T-helper 2 cell treated with Interferon-gamma antibody and Interleukin-4, amounts not matched to agents 100 ng/mL and 5 ng/mL, for 36 hours (primary cell): ENCODE data around the gene NBPF11. TPM values are rescaled to one million over a fixed set of nuclear protein-coding genes. Genes with fewer than 3 reads are reported as not detected.
"Not testable (repeated sequence)": the region's sequence is repeated elsewhere in the genome, so short reads cannot be mapped to it uniquely, and the experiment has no call there.

ENCODE experiments used
- intact Hi-C: fragments of 100-400 bp; cut with micrococcal nuclease; formaldehyde crosslinking; loops from one replicate; pipeline ENCODE4 v1.15.1; 2023
- total RNA-seq: library from RNA; stranded (reverse); gene quantifications from 2 replicates; pipeline ENCODE4 v1.2.3, GENCODE V29; 2022

The NBPF11 gene, protein sequence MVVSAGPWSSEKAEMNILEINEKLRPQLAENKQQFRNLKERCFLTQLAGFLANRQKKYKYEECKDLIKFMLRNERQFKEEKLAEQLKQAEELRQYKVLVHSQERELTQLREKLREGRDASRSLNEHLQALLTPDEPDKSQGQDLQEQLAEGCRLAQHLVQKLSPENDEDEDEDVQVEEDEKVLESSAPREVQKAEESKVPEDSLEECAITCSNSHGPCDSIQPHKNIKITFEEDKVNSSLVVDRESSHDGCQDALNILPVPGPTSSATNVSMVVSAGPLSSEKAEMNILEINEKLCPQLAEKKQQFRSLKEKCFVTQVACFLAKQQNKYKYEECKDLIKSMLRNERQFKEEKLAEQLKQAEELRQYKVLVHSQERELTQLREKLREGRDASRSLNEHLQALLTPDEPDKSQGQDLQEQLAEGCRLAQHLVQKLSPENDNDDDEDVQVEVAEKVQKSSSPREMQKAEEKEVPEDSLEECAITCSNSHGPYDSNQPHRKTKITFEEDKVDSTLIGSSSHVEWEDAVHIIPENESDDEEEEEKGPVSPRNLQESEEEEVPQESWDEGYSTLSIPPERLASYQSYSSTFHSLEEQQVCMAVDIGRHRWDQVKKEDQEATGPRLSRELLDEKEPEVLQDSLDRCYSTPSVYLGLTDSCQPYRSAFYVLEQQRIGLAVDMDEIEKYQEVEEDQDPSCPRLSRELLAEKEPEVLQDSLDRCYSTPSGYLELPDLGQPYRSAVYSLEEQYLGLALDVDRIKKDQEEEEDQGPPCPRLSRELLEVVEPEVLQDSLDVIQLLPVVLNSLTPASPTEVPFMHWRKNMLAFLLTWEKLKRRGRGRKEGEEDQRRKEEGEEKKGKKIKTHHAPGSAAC
- 10.1 and 11.0 TPM in 2 replicates for total RNA-seq

DNA sequence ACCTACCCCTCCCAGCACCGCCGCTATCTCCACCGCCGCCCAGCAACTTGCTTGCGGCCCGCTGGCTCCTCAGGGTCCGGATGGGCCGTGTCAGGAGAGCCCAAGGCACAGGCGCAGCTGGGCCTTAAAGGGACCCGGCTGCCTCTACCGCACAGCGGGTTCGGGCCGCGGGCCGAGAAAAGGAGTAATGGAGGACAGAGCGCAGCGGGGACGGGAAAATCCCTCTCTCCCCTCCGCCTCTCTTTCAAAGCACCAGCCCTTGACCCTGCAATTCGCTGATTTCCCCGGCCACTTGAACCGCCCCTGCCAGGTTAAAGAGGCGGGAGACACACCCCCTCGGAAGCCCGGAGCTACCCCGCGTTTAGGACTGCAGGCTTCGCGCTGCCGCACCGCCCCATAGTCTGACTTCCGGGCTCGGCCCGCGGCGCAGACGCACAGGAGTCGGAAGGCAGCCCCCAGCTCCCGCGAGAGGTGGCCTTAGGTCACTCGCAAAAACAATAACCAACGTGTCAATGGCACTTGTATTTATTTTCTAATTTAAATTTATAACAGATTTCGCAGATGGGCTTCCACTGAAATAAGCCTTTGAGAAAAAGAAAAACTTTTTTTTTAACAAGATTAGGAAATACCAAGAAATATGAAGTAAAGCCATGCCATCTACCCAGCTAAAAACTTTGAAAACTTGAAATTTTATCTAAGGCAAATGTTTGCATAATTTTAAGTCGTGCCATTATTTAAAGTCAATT lies at the start of gene NBPF11:
NBPF11 (minus strand) TSS at position 371 of the 746 bp plus-strand sequence. CDS start 25,278 bp downstream, outside the sequence.
- intact Hi-C loops = not testable (repeated sequence)

DNA sequence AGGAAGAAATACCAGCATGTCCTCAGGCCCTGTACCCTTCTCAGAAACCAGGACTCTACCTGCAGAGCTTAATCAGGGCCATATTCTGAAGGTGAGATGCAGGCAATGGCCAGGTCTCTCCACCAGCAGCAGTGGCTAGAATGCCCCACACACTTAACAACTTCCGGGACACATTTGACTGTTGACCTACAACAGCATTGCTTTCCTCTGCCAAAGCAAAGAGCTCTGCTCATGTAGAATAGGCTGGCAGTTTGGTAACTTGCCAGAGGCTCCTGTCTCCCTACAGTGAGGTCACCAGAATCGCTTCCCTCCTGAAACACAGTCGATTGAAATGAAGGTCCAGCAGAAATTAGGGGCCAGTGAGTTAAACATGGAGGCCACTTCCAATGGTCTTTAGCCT lies 45.3 kb upstream of the NBPF11 start:
- intact Hi-C loops = not testable (repeated sequence)

DNA sequence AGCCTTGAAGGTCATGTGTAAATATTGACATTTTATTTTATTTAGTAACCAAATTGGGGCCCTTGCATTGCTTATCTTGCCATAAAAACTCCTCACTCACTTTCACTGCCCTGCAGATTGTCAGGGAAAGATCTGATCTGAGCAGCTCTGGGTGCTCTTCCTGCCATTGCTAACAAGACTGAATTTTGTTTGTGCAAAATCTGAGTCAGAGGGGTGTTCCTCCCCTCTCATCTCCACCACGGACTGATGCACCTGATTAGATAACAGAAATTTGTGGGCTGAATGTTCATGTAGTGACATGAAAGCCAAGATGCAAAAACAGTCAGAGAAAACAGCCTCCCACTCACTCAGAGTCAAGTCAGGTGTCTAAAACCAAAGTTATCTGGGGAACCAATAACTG lies 44.9 kb upstream of the NBPF11 start:
- intact Hi-C loops = not testable (repeated sequence)

DNA sequence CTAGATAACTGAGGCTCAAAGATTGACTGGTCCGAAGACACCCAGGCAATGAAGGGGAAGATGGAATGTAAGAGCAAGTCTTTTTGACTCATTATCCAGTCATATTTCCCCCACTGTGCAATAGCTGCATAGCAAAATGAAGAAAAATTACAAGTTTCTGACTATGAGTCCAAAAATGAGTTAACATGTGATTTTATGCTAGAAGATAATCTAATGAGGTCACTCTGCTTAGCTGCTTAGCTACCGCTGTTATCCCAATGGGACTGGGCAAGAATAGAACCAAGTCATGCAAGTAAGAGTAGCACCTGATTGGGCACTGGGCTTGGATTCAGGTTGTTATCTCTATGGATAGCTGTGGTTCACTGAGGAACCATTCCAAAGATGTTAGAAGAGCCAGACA lies 43.0 kb upstream of the NBPF11 start:
- intact Hi-C loops = not testable (repeated sequence)

DNA sequence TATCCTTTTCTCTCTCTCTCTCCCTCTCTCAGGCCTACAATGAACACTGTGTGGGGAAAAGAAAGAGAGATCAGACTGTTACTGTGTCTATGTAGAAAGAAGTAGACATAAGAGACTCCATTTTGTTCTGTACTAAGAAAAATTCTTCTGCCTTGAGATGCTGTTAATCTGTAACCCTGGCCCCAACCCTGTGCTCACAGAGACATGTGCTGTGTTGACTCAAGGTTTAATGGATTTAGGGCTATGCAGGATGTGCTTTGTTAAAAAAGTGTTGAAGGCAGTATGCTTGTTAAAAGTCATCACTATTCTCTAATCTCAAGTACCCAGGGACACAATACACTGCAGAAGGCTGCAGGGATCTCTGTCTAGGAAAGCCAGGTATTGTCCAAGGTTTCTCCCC lies 36.7 kb upstream of the NBPF11 start:
- intact Hi-C loops = not testable (repeated sequence)

DNA sequence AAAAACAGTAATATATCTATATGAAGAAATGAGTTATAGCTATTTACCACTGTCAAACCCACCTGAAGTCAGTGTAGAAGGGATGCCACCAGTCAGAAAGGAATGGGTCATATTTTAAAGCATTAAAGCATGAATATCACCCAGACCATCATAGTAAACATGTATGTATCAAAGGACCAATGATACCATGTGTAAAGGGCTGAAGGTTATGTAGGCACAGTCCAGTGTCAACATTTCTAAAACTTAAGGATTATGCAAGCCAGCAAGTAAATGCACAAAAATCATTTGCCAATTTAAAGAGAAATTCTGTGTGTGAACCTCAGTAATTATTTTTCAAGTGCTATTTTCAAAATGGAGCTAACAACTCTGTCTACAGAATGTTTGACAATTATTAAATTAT lies 26.6 kb upstream of the NBPF11 start:
- intact Hi-C loops = not testable (repeated sequence)

DNA sequence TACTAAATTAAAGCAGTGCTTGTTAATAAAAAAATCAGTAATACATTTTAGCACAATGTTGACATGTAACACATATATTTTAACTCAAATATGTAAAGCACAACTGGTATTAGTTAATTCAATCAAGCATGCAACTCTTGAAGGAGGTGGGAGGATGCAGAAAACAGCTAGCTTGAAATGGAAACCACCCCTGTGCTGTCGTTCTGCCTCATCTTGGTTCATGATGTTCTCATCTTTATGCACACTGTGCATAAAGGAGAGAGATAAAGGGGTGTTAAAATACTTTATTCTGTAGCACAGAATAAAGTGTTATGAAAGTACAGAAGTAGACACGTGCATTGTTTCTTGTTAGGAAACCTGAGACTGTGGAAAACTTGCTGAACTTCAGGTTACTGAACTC lies 23.3 kb upstream of the NBPF11 start:
- intact Hi-C loops = not testable (repeated sequence)

DNA sequence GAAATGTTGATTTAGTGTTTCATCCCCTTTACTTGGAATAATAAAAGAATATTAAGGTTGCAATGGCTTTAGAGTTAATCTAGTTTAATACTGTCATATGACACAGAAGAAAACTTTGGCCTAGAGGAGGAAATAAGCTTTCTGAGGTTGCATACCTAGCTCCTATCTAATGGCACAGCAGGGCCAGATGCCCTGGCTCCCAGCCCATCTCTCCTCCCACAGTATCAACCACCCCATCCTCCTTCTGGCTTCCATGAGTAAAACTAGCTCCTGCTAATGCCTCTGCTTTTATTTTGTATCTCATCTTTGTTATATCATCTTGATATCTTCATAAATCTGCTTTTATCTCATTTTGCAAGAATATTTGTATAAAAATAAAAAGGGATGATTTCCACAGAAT lies 19.9 kb upstream of the NBPF11 start:
- intact Hi-C loops = not testable (repeated sequence)

DNA sequence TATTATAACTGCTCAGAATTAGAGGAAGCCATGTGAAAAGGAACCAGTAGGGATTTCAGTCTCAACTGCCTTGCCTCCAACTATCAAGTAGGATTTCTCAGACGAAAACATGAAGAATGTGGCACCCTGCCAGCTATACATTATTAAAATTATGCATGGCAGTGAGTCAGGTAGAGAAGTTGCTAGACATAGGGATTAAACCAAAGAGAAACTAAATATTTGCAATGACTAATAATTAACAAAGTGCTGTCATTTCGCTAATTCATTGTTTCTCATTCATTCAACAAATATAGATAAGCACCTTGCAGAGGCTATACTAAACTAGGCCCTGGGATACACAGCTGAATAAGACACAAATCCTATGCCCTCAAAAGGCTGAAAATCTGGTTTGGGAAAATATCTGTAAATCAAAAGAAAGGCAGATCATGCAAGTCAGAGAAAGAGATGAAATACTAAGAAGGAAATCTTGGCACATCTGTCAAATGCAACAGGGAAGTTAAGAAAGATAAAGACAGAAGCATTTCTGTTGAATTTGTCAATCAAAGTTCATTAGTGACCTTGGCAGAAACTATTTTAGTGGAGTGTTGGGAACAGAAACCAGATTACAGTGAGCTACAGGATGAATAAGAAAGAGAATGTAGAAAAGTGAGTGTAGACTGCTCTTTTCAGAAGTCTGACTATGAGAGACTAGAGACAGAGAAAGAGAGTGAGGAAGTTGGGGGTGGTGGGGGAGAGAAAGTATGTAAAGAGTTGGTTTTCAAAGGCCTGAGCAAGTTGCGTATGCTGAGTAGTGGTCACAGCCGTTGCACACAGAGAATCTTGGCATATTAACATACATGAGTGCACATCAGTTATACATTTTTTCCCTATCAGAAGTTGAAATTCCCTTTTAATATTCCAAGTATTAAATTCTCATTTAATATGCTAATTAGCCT lies 14.7 kb upstream of the NBPF11 start:
- intact Hi-C loops = no loop called here

DNA sequence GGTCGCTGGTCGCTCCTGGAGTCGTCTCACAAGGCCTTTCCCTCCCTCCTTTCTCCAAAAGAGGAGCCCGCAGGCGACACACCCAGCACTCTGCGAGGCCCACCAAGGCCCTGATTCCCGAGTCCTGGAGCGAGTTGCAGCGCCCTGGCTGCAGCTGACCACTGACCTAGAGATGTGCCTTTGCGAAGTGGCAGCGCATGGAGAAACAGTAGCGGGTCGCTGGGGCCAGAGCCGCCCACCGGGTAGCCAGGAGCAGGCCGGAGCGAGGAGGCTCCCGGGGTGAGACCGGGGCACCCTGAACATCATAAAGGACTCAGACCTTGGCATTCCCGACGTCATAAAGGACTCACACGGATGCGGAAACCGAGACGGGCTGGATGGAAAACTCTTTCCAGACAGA lies 10.3 kb upstream of the NBPF11 start:
- intact Hi-C loops = no loop called here

DNA sequence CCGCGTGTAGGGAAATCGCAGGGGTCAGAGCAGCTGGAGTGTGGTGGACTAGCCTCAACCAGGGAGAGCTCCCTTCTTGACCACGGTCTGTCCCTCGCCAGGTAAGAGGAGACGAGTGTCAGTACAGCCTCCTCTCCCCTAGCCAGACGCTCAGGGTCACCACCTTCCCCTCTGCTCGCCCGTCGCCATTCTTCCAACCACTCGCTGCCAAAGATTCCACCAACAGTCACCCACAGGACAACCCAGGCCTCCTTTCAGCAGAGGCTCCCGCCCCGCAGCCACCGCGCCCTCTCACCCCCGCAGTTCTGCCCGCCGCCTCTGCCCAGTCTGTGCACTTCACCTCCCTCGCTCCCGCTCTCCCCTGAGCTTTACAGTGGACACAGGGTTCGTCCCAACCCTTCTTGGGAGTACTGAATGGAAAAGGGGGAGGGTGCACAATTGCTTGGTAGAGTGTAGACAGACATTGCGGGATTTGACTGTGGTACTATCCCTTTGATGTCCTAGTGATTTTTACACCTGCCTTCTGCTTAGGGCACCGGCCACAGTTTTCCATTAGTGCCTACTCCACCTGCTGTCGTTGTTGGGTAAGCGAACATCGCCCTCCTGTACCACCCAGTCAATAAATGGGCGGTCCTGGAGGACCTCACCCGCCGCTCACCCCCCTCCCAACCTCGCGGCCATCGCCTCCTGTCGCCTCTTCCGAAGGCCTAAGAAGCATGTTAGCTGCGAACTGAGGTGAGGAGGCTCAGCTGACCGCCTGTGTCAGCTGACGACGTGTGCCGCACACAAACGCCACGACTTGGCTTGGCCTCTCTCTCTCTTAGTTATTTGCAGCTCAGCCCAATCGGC lies 9.2 kb upstream of the NBPF11 start:
- intact Hi-C loops = no loop called here

DNA sequence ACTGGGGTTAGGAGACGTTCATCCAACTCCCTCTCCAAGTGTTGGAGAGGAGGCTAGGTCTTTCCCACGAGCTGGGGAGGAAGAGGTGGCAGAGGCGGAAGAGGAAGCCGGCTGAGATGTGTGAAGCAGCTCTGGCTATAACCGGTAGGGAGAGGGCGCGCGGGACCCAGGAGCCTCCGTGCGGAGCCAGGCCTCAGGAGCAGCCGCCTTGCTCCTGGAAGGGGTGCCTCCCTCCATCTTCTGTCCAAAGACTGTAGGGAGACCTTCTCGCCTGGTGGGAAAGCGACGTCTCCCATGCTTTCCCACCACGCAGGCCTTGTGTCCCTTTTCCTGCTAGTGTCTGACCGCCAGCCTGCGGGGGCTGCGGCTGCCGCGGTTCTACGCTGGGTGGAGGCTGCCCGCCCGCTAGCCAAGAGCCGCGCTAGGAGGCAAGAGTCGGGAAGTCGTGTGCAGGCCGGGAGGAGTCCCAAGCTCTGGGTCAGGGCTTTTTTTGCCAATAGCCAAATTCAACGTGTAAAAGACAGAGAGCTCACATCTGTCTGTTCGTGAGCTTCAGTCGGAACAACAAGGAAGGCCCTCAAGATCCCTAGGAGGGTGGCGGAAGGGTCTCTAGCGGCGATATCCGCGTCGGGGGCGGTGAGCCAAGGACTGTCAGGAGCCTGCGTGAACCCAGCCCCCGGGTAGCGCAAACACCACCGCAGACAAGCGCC lies 8.4 kb upstream of the NBPF11 start:
- intact Hi-C loops = no loop called here

DNA sequence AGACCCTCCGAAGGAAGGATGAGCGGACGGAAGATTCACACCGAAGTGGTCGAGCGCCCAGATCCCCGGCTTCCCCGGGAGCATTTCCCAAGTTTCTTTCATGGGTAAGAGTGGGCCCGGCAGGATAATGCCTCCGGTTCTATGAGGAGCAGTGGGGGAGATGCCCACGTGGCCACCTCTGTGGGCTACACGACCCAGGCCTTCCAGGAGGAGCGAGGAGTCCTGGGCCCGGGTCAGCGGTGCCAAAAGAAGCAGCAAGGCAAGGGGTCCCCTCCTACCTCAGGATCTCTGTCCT lies 7.9 kb upstream of the NBPF11 start:
- intact Hi-C loops = no loop called here

DNA sequence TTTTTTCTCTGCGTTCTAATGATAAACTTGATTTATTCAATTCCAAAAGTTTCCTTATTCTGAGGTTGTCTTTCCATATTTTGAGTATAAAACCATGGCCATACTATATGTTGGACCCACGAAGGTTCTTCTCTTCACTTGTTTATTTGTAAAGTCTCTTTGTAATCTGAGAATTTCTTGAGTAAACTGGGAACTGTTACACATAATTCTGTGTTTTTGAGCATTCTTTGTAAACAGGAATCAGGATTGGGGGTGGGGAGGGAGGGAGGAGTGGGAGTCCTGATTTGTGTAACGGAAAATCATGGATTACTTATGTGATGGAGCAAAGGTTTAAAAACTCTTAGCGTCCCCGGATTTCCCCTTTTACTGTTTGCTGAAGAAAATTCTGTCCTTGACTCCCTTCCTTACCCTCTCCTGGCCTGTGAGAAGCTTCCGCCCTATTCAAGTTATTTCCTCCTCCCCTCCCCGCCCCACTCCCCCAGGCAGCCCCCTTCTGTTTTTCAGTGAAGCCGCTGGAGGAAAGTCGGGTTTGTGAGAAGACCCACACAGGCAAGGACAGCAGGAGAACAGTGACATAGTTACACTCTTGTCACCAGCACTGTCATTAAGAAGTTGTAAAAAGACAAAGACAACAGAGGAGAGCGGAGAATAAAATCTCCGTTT lies 6.4 kb upstream of the NBPF11 start:
- intact Hi-C loops = no loop called here

DNA sequence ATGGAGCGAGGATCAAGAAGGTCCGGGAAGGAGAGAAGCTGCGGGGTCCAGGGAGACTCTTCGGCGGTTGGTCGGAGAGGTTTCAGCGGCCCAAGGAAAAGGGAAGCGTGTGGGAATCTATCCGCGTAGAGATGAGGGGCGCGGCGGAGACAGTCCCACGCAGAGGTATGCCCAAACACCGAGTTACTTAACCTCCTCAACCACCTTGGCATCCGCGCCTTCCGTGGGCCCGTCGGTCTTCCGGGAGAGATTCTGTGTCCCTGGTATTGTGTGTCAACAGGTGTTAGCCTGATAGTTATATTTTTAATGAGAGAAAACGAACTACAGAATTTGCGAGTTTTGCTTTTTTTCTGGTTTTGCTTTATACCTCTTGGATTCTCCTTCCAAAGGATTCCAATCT lies 5.7 kb upstream of the NBPF11 start:
- intact Hi-C loops = not testable (repeated sequence)

DNA sequence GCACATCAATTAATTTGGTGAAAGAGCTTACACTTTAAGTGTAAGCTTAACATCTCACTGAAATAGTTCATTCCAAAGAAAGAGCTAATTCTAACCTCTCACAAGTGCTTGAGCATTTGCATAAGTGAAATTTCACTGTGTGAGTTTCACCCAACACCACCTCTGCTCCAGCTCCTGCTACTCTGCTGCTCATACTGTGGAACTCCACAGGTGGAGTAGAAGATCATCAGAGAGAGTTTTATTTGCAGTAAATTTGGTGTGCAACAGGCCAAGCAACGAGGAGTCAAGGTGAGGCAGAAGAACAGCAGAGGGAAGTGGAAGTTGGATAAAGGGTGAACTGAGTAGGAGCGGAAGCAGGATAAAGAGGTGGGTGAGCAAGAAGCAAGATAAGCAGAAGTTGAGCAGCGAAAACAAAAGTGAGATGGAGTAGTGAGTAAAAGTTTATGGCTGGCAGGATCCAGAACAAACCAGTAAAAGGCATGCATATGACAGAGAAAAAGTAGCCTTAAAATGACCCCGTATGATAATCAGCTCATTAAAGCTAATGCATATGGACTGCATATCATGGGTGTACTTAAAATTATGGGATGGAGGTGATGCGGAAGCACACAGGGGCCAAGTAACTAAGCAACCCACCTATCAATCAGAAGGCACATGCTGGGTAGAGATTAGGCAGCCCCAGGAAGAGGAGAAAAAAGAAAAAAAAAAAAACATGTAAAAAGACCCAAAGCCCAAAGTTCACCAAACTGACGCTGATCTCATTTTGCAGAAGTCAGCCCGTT lies 3.6 kb upstream of the NBPF11 start:
- intact Hi-C loops = not testable (repeated sequence)

DNA sequence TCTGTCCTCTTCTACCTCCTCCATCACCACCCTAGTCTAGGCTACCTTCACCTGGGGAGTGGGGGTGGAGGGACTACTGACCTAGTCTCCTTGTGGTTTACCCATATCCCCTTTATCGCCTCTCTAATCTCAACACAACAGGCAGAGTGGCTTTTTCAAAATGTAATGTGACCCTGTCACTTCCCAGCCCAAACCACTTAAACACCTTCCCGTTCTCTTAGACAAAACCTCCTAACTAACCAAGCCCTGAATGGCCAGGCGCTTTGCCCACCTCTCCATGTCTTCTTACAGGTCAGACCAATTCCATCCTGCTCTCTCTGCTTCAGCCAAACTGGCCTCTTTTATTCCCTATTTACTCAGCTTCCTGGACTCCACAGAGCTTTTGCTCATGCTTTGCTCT lies 714 bp upstream of the NBPF11 start:
- intact Hi-C loops = not testable (repeated sequence)

DNA sequence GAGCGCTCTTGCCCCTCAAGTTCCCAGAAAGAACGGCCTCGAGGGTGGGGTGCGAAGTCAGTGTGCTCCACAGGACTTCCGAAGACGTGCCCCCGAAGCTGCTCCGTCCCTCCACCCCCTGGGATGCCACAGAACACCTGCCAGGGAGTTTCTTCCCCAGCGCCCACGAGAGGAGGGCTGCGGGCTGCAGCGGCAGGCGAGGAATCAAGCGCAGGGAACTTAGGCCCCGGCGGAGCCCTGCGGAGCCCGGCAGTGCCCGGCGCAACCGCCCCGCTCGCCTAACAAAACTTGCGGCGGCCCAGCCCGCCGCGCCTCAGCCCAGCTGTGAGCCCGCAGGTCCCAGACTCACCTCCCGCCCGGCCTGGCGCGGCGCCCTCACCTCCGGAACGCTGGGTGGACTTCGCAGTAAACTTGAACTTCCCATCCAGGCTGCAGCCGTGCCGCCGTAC lies 686 bp downstream of the NBPF11 start:
- intact Hi-C loops = not testable (repeated sequence)
